NCI-H82 treated with DMSO at 0.1 percent for 48 hours (cell line): ENCODE results near the gene CALCOCO1.
"Not testable (repeated sequence)": the region's sequence is repeated elsewhere in the genome, so short reads cannot be mapped to it uniquely, and the experiment has no call there.

Experiments
- DNase-seq: peaks from one replicate; lab custom pipeline; 2025; ENCODE audit not compliant: unreplicated experiment; lab: John Stamatoyannopoulos, UW

CALCOCO1 gene

GRCh38 chr12:53727310-53728041 lies at the start of gene CALCOCO1:
Gene CALCOCO1 (minus strand): TSS chr12:53727452. CDS start chr12:53725242, 2,210 bp downstream.
- peak; percentile 96 for DNase-seq

GRCh38 chr12:53776872-53777271 lies 49.6 kb upstream of the CALCOCO1 start:
- DNase-seq: no peak

- no peak for DNase-seq
Observed at GRCh38 chr12:53775478-53776145, 48.4 kb upstream of the CALCOCO1 start.

GRCh38 chr12:53770281-53770680 lies 43.0 kb upstream of the CALCOCO1 start:
- no peak for DNase-seq

GRCh38 chr12:53768976-53769375 lies 41.7 kb upstream of the CALCOCO1 start:
- no peak for DNase-seq

GRCh38 chr12:53766881-53767280 lies 39.6 kb upstream of the CALCOCO1 start:
- DNase-seq: no peak

GRCh38 chr12:53765891-53766290 lies 38.6 kb upstream of the CALCOCO1 start:
- DNase-seq: no peak

- DNase-seq: no peak
Observed at GRCh38 chr12:53764615-53765014, 37.4 kb upstream of the CALCOCO1 start.

GRCh38 chr12:53762793-53763192 lies 35.5 kb upstream of the CALCOCO1 start:
- DNase-seq: not testable (repeated sequence)

- DNase-seq: no peak
Observed at GRCh38 chr12:53761306-53761705, 34.1 kb upstream of the CALCOCO1 start.

- DNase-seq: peak; percentile 92
Observed at GRCh38 chr12:53759261-53759660, 32.0 kb upstream of the CALCOCO1 start.

- DNase-seq: no peak
Observed at GRCh38 chr12:53758730-53759103, 31.5 kb upstream of the CALCOCO1 start.

- no peak for DNase-seq
Observed at GRCh38 chr12:53758081-53758729, 31.0 kb upstream of the CALCOCO1 start.

GRCh38 chr12:53757101-53757770 lies 30.0 kb upstream of the CALCOCO1 start:
- DNase-seq: peak; percentile 74

GRCh38 chr12:53756300-53757100 lies 29.2 kb upstream of the CALCOCO1 start:
- DNase-seq: peak; percentile 61

GRCh38 chr12:53755893-53756292 lies 28.6 kb upstream of the CALCOCO1 start:
- DNase-seq: no peak

- DNase-seq: no peak
Observed at GRCh38 chr12:53755451-53755891, 28.2 kb upstream of the CALCOCO1 start.

GRCh38 chr12:53754633-53755264 lies 27.5 kb upstream of the CALCOCO1 start:
- DNase-seq: no peak

GRCh38 chr12:53754188-53754585 lies 26.9 kb upstream of the CALCOCO1 start:
- DNase-seq: no peak

- no peak for DNase-seq
Observed at GRCh38 chr12:53752621-53753020, 25.4 kb upstream of the CALCOCO1 start.
